ENCODE measurements around the gene TRIM46.

DNA sequence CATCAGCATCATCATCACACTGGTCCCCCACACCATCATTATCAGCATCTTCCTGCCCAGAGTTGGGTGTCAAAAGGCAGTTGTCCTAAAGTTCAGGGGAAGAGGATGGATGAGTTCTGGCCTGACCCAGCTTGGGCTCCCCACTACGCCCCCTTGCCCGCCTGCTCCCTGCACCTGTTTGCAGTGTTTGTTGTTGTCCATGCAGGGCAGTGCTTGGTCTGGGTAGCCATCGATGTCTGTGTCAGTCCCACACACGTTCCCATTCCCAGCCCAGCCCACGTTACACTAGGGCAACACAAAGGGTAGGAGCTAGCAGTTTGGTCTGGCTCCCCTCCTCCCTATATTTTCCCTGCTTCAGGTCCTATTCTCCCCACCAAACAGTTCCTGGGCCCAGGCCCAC, 27.3 kb downstream of the TRIM46 start:
- no peak for TF ChIP-seq EZH2phosphoT487 (IDR thresholded peaks at IDR 0.05; ENCODE audit: insufficient read depth, low read depth)
- no peak for TF ChIP-seq EZH2 (IDR thresholded peaks at IDR 0.05; ENCODE audit: insufficient read depth, poor library complexity, severe bottlenecking)

All from GM23248 (cell line).